ENCODE results near the gene ASIC4.

- no peak for TF ChIP-seq RAD21 (CRISPR knock-in tag; IDR thresholded peaks at IDR 0.05)
- no peak for TF ChIP-seq NFE2L2 (IDR thresholded peaks at IDR 0.05; ENCODE audit: low read length)
- TF ChIP-seq SMAD3 (CRISPR knock-in tag; IDR thresholded peaks at IDR 0.05): no peak
- no peak for TF ChIP-seq USF2 (IDR thresholded peaks at IDR 0.05; ENCODE audit: low read depth, low read length)
- no peak for TF ChIP-seq USF2 (CRISPR knock-in tag; IDR thresholded peaks at IDR 0.05; ENCODE audit: borderline replicate concordance)
- no peak for TF ChIP-seq CEBPB (IDR thresholded peaks at IDR 0.05; ENCODE audit: borderline replicate concordance, low read depth, low read length)
- TF ChIP-seq, protein P1, sequence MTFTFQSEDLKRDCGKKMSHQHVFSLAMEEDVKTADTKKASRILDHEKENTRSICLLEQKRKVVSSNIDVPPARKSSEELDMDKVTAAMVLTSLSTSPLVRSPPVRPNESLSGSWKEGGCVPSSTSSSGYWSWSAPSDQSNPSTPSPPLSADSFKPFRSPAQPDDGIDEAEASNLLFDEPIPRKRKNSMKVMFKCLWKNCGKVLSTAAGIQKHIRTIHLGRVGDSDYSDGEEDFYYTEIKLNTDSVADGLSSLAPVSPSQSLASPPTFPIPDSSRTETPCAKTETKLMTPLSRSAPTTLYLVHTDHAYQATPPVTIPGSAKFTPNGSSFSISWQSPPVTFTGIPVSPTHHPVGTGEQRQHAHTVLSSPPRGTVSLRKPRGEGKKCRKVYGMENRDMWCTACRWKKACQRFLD (CRISPR knock-in tag; IDR thresholded peaks at IDR 0.05; ENCODE audit: borderline replicate concordance): no peak
- TF ChIP-seq ELF1 (CRISPR knock-in tag; IDR thresholded peaks at IDR 0.05): no peak
- TF ChIP-seq, protein P2, sequence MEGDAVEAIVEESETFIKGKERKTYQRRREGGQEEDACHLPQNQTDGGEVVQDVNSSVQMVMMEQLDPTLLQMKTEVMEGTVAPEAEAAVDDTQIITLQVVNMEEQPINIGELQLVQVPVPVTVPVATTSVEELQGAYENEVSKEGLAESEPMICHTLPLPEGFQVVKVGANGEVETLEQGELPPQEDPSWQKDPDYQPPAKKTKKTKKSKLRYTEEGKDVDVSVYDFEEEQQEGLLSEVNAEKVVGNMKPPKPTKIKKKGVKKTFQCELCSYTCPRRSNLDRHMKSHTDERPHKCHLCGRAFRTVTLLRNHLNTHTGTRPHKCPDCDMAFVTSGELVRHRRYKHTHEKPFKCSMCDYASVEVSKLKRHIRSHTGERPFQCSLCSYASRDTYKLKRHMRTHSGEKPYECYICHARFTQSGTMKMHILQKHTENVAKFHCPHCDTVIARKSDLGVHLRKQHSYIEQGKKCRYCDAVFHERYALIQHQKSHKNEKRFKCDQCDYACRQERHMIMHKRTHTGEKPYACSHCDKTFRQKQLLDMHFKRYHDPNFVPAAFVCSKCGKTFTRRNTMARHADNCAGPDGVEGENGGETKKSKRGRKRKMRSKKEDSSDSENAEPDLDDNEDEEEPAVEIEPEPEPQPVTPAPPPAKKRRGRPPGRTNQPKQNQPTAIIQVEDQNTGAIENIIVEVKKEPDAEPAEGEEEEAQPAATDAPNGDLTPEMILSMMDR (CRISPR knock-in tag; IDR thresholded peaks at IDR 0.05): no peak
- TF ChIP-seq HES4 (CRISPR knock-in tag; IDR thresholded peaks at IDR 0.05; ENCODE audit: borderline replicate concordance): no peak
- TF ChIP-seq, protein P3, sequence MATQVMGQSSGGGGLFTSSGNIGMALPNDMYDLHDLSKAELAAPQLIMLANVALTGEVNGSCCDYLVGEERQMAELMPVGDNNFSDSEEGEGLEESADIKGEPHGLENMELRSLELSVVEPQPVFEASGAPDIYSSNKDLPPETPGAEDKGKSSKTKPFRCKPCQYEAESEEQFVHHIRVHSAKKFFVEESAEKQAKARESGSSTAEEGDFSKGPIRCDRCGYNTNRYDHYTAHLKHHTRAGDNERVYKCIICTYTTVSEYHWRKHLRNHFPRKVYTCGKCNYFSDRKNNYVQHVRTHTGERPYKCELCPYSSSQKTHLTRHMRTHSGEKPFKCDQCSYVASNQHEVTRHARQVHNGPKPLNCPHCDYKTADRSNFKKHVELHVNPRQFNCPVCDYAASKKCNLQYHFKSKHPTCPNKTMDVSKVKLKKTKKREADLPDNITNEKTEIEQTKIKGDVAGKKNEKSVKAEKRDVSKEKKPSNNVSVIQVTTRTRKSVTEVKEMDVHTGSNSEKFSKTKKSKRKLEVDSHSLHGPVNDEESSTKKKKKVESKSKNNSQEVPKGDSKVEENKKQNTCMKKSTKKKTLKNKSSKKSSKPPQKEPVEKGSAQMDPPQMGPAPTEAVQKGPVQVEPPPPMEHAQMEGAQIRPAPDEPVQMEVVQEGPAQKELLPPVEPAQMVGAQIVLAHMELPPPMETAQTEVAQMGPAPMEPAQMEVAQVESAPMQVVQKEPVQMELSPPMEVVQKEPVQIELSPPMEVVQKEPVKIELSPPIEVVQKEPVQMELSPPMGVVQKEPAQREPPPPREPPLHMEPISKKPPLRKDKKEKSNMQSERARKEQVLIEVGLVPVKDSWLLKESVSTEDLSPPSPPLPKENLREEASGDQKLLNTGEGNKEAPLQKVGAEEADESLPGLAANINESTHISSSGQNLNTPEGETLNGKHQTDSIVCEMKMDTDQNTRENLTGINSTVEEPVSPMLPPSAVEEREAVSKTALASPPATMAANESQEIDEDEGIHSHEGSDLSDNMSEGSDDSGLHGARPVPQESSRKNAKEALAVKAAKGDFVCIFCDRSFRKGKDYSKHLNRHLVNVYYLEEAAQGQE (IDR thresholded peaks at IDR 0.05; ENCODE audit: borderline replicate concordance in 1 of 2, low read depth in 1 of 2, low read length in 2 of 2): no peak
- TF ChIP-seq ZFX (CRISPR knock-in tag; IDR thresholded peaks at IDR 0.05; ENCODE audit: low read depth): no peak
Observed at GRCh38 chr2:219508971-219509779, 5.1 kb upstream of the ASIC4 start.

Data from HepG2 (cell line).